K562 (cell line): Measurements from ENCODE around the gene ZNF790. TPM values are rescaled to one million over a fixed set of nuclear protein-coding genes. Genes with fewer than 3 reads are reported as not detected.
A peak's percentile ranks its signal among the peaks of the same experiment; 100 is the strongest.

Experiments used
- ASH1L ChIP-seq: fragments of 450-650 bp; IDR thresholded peaks from 2 replicates; pipeline ENCODE4 v1.6.1; 2018; ENCODE audit warnings: borderline replicate concordance, mild to moderate bottlenecking, low read depth; ENCODE audit not compliant: partially characterized antibody
- CBFB ChIP-seq: sonication (generic); formaldehyde crosslinking; IDR thresholded peaks from 2 replicates; pipeline ENCODE4 v1.4.0; 2020; ENCODE audit warnings: mild to moderate bottlenecking, missing genetic modification reagents
- ELF1 ChIP-seq: fragments of 200-800 bp; sonication (Bioruptor generic); IDR thresholded peaks from 2 replicates; pipeline ENCODE4 v1.6.1; 2016; ENCODE audit warnings: missing genetic modification characterization, missing compliant biosample characterization
- GMEB1 ChIP-seq: fragments of 250-450 bp; sonication (Bioruptor Pico); IDR thresholded peaks from 2 replicates; pipeline ENCODE4 v1.4.0; 2020; ENCODE audit warnings: mild to moderate bottlenecking
- HLTF ChIP-seq: fragments of 450-650 bp; IDR thresholded peaks from 2 replicates; pipeline ENCODE4 v1.6.1; 2016
- HMG20A ChIP-seq: fragments of 450-650 bp; formaldehyde crosslinking; conservative IDR thresholded peaks from 2 replicates; pipeline ENCODE4 v1.4.0; 2020; ENCODE audit warnings: mild to moderate bottlenecking, mixed read lengths
- KDM1A ChIP-seq, 2 experiments: fragments of 450-650 bp; IDR thresholded peaks; 2 replicates each; pipeline ENCODE4 v1.6.1; 2016; ENCODE audit warnings: mild to moderate bottlenecking in 2 of 2
- NR0B1 ChIP-seq: fragments of 450-650 bp; IDR thresholded peaks from one replicate; pipeline ENCODE4 v1.6.1; 2018; ENCODE audit warnings: mild to moderate bottlenecking, moderate library complexity; ENCODE audit not compliant: partially characterized antibody
- RBFOX2 ChIP-seq: fragments of 200-400 bp; formaldehyde crosslinking; IDR thresholded peaks from 2 replicates; pipeline ENCODE4 v1.6.1; 2017; ENCODE audit warnings: low read depth, mild to moderate bottlenecking, low read length, moderate library complexity
- RERE ChIP-seq: sonication (generic); formaldehyde crosslinking; IDR thresholded peaks from 2 replicates; pipeline ENCODE4 v1.8.0; 2023; ENCODE audit warnings: missing genetic modification reagents, mild to moderate bottlenecking, borderline replicate concordance
- SMARCA5 ChIP-seq: fragments of 450-650 bp; IDR thresholded peaks from 2 replicates; pipeline ENCODE4 v1.6.1; 2016
- TCFL5 ChIP-seq: fragments of 250-450 bp; sonication (Bioruptor Pico); conservative IDR thresholded peaks from 2 replicates; pipeline ENCODE4 v1.6.1; 2021; ENCODE audit warnings: mild to moderate bottlenecking, moderate library complexity, matching md5 sums
- TEAD2 ChIP-seq: fragments of 450-650 bp; IDR thresholded peaks from 2 replicates; pipeline ENCODE4 v1.6.1; 2016; ENCODE audit warnings: missing genetic modification characterization, control low read depth, missing compliant biosample characterization
- THRAP3 ChIP-seq: fragments of 450-650 bp; IDR thresholded peaks from 2 replicates; pipeline ENCODE4 v1.6.1; 2016; ENCODE audit warnings: mild to moderate bottlenecking, inconsistent platforms, borderline replicate concordance
- ZBTB33 ChIP-seq: sonication (generic); formaldehyde crosslinking; IDR thresholded peaks from 2 replicates; pipeline ENCODE4 v1.8.1; 2023; ENCODE audit warnings: mild to moderate bottlenecking, missing genetic modification reagents
- ZNF316 ChIP-seq: fragments of 450-650 bp; IDR thresholded peaks from 2 replicates; pipeline ENCODE4 v1.6.1; 2016
- ZNF707 ChIP-seq: fragments of 250-450 bp; sonication (Bioruptor Pico); conservative IDR thresholded peaks from 2 replicates; pipeline ENCODE4 v1.8.0; 2022; ENCODE audit warnings: inconsistent platforms, mild to moderate bottlenecking, moderate library complexity
- ZNF780A ChIP-seq: fragments of 250-450 bp; sonication (Bioruptor Pico); IDR thresholded peaks from 2 replicates; pipeline ENCODE4 v1.5.0; 2021; ENCODE audit warnings: mild to moderate bottlenecking
- polyA plus RNA-seq, 8 experiments: library from polyadenylated mRNA; depleted of rRNA in 4 of 8; stranded (reverse) in 5 of 8; unstranded in 3 of 8; fragments of >200 nt; fragmentation: Nextera tagmentation in 2 of 8; fragmentation: Illumina TruSeq in 1 of 8; extraction: Ambion mirVana in 2 of 8; extraction: Trizol in 1 of 8; gene quantifications; 2 replicates each; pipeline versions ENCODE4 v1.2.1 to v1.2.3, GENCODE V29; 2011 to 2014; ENCODE audit warnings: inconsistent platforms in 1 of 8, missing spikeins in 1 of 8
- total RNA-seq, 7 experiments: library from RNA; depleted of rRNA in 6 of 7; stranded (reverse); fragments of >200 nt in 6 of 7; fragmentation: Illumina TruSeq in 2 of 7; extraction: Trizol in 2 of 7; gene quantifications; 2 replicates each; pipeline versions ENCODE4 v1.2.1 to v1.2.3, GENCODE V29; 2011 to 2021; ENCODE audit warnings: low replicate concordance in 1 of 7

Gene ZNF790
- total and polyA plus RNA-seq, 9 of the 15 experiments (the other 6 are each of a cell fraction or from before 2014, with no cell fraction given), result 0.33 to 1.7 (median 0.53) TPM

- TF ChIP-seq RERE (CRISPR knock-in tag), result no peak
- TF ChIP-seq TCFL5, result no peak
- TF ChIP-seq ZNF780A, result no peak
- no peak for TF ChIP-seq THRAP3
- no peak for TF ChIP-seq CBFB (CRISPR knock-in tag)
- TF ChIP-seq HLTF, result no peak
- no peak for TF ChIP-seq SMARCA5
- no peak for TF ChIP-seq KDM1A (IDR thresholded peaks at IDR 0.05)
- TF ChIP-seq ELF1 (tag), result peak; percentile 80
- TF ChIP-seq ASH1L, result no peak
- no peak for TF ChIP-seq HMG20A (CRISPR knock-in tag)
- no peak for TF ChIP-seq ZBTB33 (CRISPR knock-in tag)
- no peak for TF ChIP-seq TEAD2 (tag)
- peak; percentile 89 for TF ChIP-seq RBFOX2
- TF ChIP-seq GMEB1 (CRISPR knock-in tag), result peak; percentile 14; the same call in 1 of the 2 replicates
- TF ChIP-seq ZNF707 (CRISPR knock-in tag), result no peak
- TF ChIP-seq NR0B1, result no peak
- no peak; the same call in 1 of the 2 replicates for TF ChIP-seq ZNF316
These were observed 65.6 kb downstream of the ZNF790 start, which contains the start of gene ZNF850 (continued) for GRCh38 chr19:36772311-36773222.
